Measurements from ENCODE around the gene POLR2J. TPM values are rescaled to one million over a fixed set of nuclear protein-coding genes. Genes with fewer than 3 reads are reported as not detected.
"Not testable (repeated sequence)": the region's sequence is repeated elsewhere in the genome, so short reads cannot be mapped to it uniquely, and the experiment has no call there.

Gene POLR2J
- total and polyA plus RNA-seq, 10 of the 15 experiments (the other 5 are each of a cell fraction or from before 2014, with no cell fraction given): 16.4 to 119 (median 77.4) TPM

- WGBS (ENCODE audit: insufficient coverage, insufficient replicate concordance, low lambda C conversion rate, missing lambda C conversion rate): 93% methylated on average over 10 of the region's 16 CpGs
- H4K20me1 ChIP-seq (ENCODE audit: control insufficient read depth, insufficient read depth); H3K9ac ChIP-seq (ENCODE audit: control insufficient read depth, insufficient read depth, low read length); SMC1A ChIA-PET (ENCODE audit: uncharacterized antibody, unreplicated experiment); H3K4me2 ChIP-seq (ENCODE audit: control insufficient read depth, insufficient read depth); FAIRE-seq; H3K36me3 ChIP-seq (ENCODE audit: control insufficient read depth in 2 of 2, insufficient read depth in 2 of 2, low read length in 1 of 2); ATAC-seq; H3K27ac ChIP-seq (ENCODE audit: control insufficient read depth, insufficient read depth); BruUV-seq (replicated peaks); RAD21 ChIA-PET (ENCODE audit: unreplicated experiment); CTCF ChIA-PET; in situ Hi-C loops (cut with MboI); DNase-seq (ENCODE audit: low read depth, low spot score); POLR2A ChIA-PET; H3K4me1 ChIP-seq (ENCODE audit: control insufficient read depth, insufficient read depth, low read length); H2AFZ ChIP-seq (ENCODE audit: control insufficient read depth, low read depth, low read length); H3K27me3 ChIP-seq (replicated peaks in 1 of 2; ENCODE audit: control insufficient read depth in 2 of 2, insufficient read depth in 2 of 2, low read length in 1 of 2); H3K79me2 ChIP-seq (ENCODE audit: control insufficient read depth, insufficient read depth, low read length); H3K4me3 ChIP-seq; H3K9me3 ChIP-seq (replicated peaks; ENCODE audit: control insufficient read depth, insufficient read depth, low read length); intact Hi-C loops (cut with micrococcal nuclease; ENCODE audit: unreplicated experiment): not testable (repeated sequence)
Observed at GRCh38 chr7:102498321-102498720, 19.6 kb upstream of the POLR2J start.

GRCh38 chr7:102497308-102497707, 18.6 kb upstream of the POLR2J start:
- H3K9ac ChIP-seq (ENCODE audit: control insufficient read depth, insufficient read depth, low read length); H2AFZ ChIP-seq (ENCODE audit: control insufficient read depth, low read depth, low read length); BruUV-seq (replicated peaks); RAD21 ChIA-PET (ENCODE audit: unreplicated experiment); H3K4me3 ChIP-seq; H4K20me1 ChIP-seq (ENCODE audit: control insufficient read depth, insufficient read depth); H3K27ac ChIP-seq (ENCODE audit: control insufficient read depth, insufficient read depth); CTCF ChIA-PET; H3K36me3 ChIP-seq (ENCODE audit: control insufficient read depth in 2 of 2, insufficient read depth in 2 of 2, low read length in 1 of 2); FAIRE-seq; H3K79me2 ChIP-seq (ENCODE audit: control insufficient read depth, insufficient read depth, low read length); ATAC-seq; H3K9me3 ChIP-seq (replicated peaks; ENCODE audit: control insufficient read depth, insufficient read depth, low read length); intact Hi-C loops (cut with micrococcal nuclease; ENCODE audit: unreplicated experiment); DNase-seq (ENCODE audit: low read depth, low spot score); POLR2A ChIA-PET; SMC1A ChIA-PET (ENCODE audit: uncharacterized antibody, unreplicated experiment); H3K27me3 ChIP-seq (replicated peaks in 1 of 2; ENCODE audit: control insufficient read depth in 2 of 2, insufficient read depth in 2 of 2, low read length in 1 of 2); H3K4me2 ChIP-seq (ENCODE audit: control insufficient read depth, insufficient read depth); H3K4me1 ChIP-seq (ENCODE audit: control insufficient read depth, insufficient read depth, low read length); in situ Hi-C loops (cut with MboI): not testable (repeated sequence)
- WGBS (ENCODE audit: insufficient coverage, insufficient replicate concordance, low lambda C conversion rate, missing lambda C conversion rate): 83% methylated on average over 1 of the region's 5 CpGs

GRCh38 chr7:102496861-102497260, 18.1 kb upstream of the POLR2J start:
- H3K27ac ChIP-seq (ENCODE audit: control insufficient read depth, insufficient read depth); H3K4me2 ChIP-seq (ENCODE audit: control insufficient read depth, insufficient read depth); H3K27me3 ChIP-seq (replicated peaks in 1 of 2; ENCODE audit: control insufficient read depth in 2 of 2, insufficient read depth in 2 of 2, low read length in 1 of 2); H3K9ac ChIP-seq (ENCODE audit: control insufficient read depth, insufficient read depth, low read length); H4K20me1 ChIP-seq (ENCODE audit: control insufficient read depth, insufficient read depth); POLR2A ChIA-PET; H2AFZ ChIP-seq (ENCODE audit: control insufficient read depth, low read depth, low read length); in situ Hi-C loops (cut with MboI); RAD21 ChIA-PET (ENCODE audit: unreplicated experiment); DNase-seq (ENCODE audit: low read depth, low spot score); FAIRE-seq; H3K4me1 ChIP-seq (ENCODE audit: control insufficient read depth, insufficient read depth, low read length); BruUV-seq (replicated peaks); intact Hi-C loops (cut with micrococcal nuclease; ENCODE audit: unreplicated experiment); SMC1A ChIA-PET (ENCODE audit: uncharacterized antibody, unreplicated experiment); H3K9me3 ChIP-seq (replicated peaks; ENCODE audit: control insufficient read depth, insufficient read depth, low read length); H3K79me2 ChIP-seq (ENCODE audit: control insufficient read depth, insufficient read depth, low read length); CTCF ChIA-PET; H3K4me3 ChIP-seq; H3K36me3 ChIP-seq (ENCODE audit: control insufficient read depth in 2 of 2, insufficient read depth in 2 of 2, low read length in 1 of 2); ATAC-seq: not testable (repeated sequence)
- WGBS (ENCODE audit: insufficient coverage, insufficient replicate concordance, low lambda C conversion rate, missing lambda C conversion rate): 84% methylated on average over 3 of the region's 10 CpGs

- H3K4me2 ChIP-seq (ENCODE audit: control insufficient read depth, insufficient read depth); H3K27me3 ChIP-seq (replicated peaks in 1 of 2; ENCODE audit: control insufficient read depth in 2 of 2, insufficient read depth in 2 of 2, low read length in 1 of 2); H3K4me3 ChIP-seq; H4K20me1 ChIP-seq (ENCODE audit: control insufficient read depth, insufficient read depth); H3K79me2 ChIP-seq (ENCODE audit: control insufficient read depth, insufficient read depth, low read length); H3K4me1 ChIP-seq (ENCODE audit: control insufficient read depth, insufficient read depth, low read length); H3K36me3 ChIP-seq (ENCODE audit: control insufficient read depth in 2 of 2, insufficient read depth in 2 of 2, low read length in 1 of 2); SMC1A ChIA-PET (ENCODE audit: uncharacterized antibody, unreplicated experiment); in situ Hi-C loops (cut with MboI); H3K27ac ChIP-seq (ENCODE audit: control insufficient read depth, insufficient read depth); H3K9ac ChIP-seq (ENCODE audit: control insufficient read depth, insufficient read depth, low read length); H3K9me3 ChIP-seq (replicated peaks; ENCODE audit: control insufficient read depth, insufficient read depth, low read length); RAD21 ChIA-PET (ENCODE audit: unreplicated experiment); DNase-seq (ENCODE audit: low read depth, low spot score); H2AFZ ChIP-seq (ENCODE audit: control insufficient read depth, low read depth, low read length); POLR2A ChIA-PET; intact Hi-C loops (cut with micrococcal nuclease; ENCODE audit: unreplicated experiment); CTCF ChIA-PET; FAIRE-seq: not testable (repeated sequence)
- ATAC-seq: peak; percentile 79
- no CpG with 5 or more reads among the region's 67 CpGs for WGBS (ENCODE audit: insufficient coverage, insufficient replicate concordance, low lambda C conversion rate, missing lambda C conversion rate)
- BruUV-seq (replicated peaks): TSS peak; percentile 84
Observed at GRCh38 chr7:102494473-102495149, 15.9 kb upstream of the POLR2J start.
